NCI-H187 treated with DMSO at 0.1 percent for 48 hours (cell line): ENCODE results near the gene ABCC6.
"Not testable (repeated sequence)": the region's sequence is repeated elsewhere in the genome, so short reads cannot be mapped to it uniquely, and the experiment has no call there.

ENCODE experiments used
- DNase-seq: peaks from one replicate; lab custom pipeline; 2025; lab: John Stamatoyannopoulos, UW

ABCC6 gene

GRCh38 chr16:16222850-16223661 is at the start of gene ABCC6:
TSS of gene ABCC6 (minus strand) at chr16:16223494. CDS start at chr16:16223434, 60 bp downstream.
- DNase-seq: not testable (repeated sequence)

- DNase-seq: not testable (repeated sequence)
Measured at GRCh38 chr16:16272573-16273221, 49.4 kb upstream of the ABCC6 start.

GRCh38 chr16:16271658-16272057 is 48.4 kb upstream of the ABCC6 start:
- DNase-seq: not testable (repeated sequence)

- not testable (repeated sequence) for DNase-seq
Measured at GRCh38 chr16:16268185-16268808, 45.0 kb upstream of the ABCC6 start.

- DNase-seq: not testable (repeated sequence)
Measured at GRCh38 chr16:16267708-16268107, 44.4 kb upstream of the ABCC6 start.

GRCh38 chr16:16265044-16265443 is 41.8 kb upstream of the ABCC6 start:
- DNase-seq: not testable (repeated sequence)

- not testable (repeated sequence) for DNase-seq
Measured at GRCh38 chr16:16263947-16264346, 40.7 kb upstream of the ABCC6 start.

GRCh38 chr16:16262954-16263555 is 39.8 kb upstream of the ABCC6 start:
- DNase-seq: not testable (repeated sequence)

GRCh38 chr16:16259971-16260370 is 36.7 kb upstream of the ABCC6 start:
- not testable (repeated sequence) for DNase-seq

- DNase-seq: not testable (repeated sequence)
Measured at GRCh38 chr16:16258822-16259221, 35.5 kb upstream of the ABCC6 start.

GRCh38 chr16:16257301-16257923 is 34.1 kb upstream of the ABCC6 start:
- DNase-seq: not testable (repeated sequence)

GRCh38 chr16:16252377-16252776 is 29.1 kb upstream of the ABCC6 start:
- DNase-seq: not testable (repeated sequence)

GRCh38 chr16:16249621-16250330 is 26.5 kb upstream of the ABCC6 start:
- not testable (repeated sequence) for DNase-seq

- DNase-seq: not testable (repeated sequence)
Measured at GRCh38 chr16:16247439-16247838, 24.1 kb upstream of the ABCC6 start.

- not testable (repeated sequence) for DNase-seq
Measured at GRCh38 chr16:16246578-16247262, 23.4 kb upstream of the ABCC6 start.

GRCh38 chr16:16243886-16244285 is 20.6 kb upstream of the ABCC6 start:
- DNase-seq: not testable (repeated sequence)

GRCh38 chr16:16240667-16241066 is 17.4 kb upstream of the ABCC6 start:
- not testable (repeated sequence) for DNase-seq

GRCh38 chr16:16237738-16238137 is 14.4 kb upstream of the ABCC6 start:
- not testable (repeated sequence) for DNase-seq

- DNase-seq: not testable (repeated sequence)
Measured at GRCh38 chr16:16237071-16237470, 13.8 kb upstream of the ABCC6 start.

- DNase-seq: not testable (repeated sequence)
Measured at GRCh38 chr16:16232692-16233061, 9.4 kb upstream of the ABCC6 start.
